PC-3 (cell line): ENCODE measurements around the gene MYL6. TPM values are rescaled to one million over a fixed set of nuclear protein-coding genes. Genes with fewer than 3 reads are reported as not detected.
"Not testable (repeated sequence)": the region's sequence is repeated elsewhere in the genome, so short reads cannot be mapped to it uniquely, and the experiment has no call there.

Experiments
- ATAC-seq: fragments of 200-7000 bp; cut with Tn5 transposase; 2 replicates; pipeline ENCODE4 v1.9.1; 2020; ENCODE audit warnings: mild to moderate bottlenecking, moderate library complexity
- BruUV-seq: library from RNA; stranded (reverse); fragments of 400-500 nt; replicated peaks from 2 replicates; lab custom pipeline; 2021; lab: Mats Ljungman, UMichigan
- CTCF ChIA-PET: fragments of 300-600 bp; sonication (Branson Sonifier 250); formaldehyde crosslinking; loops from one replicate; lab custom pipeline; 2022; ENCODE audit warnings: antibody characterized with exemption; lab: Charles Lee
- POLR2A ChIA-PET: fragments of 300-600 bp; sonication (Branson Sonifier 250); formaldehyde crosslinking; loops from one replicate; lab custom pipeline; 2022; ENCODE audit warnings: antibody characterized with exemption; ENCODE audit not compliant: unreplicated experiment; lab: Charles Lee
- DNase-seq: peaks from one replicate; pipeline ENCODE4 v3.0.0-alpha.2; 2015
- H2AFZ ChIP-seq: fragments of 300-600 bp; sonication (generic); 2 replicates; pipeline ENCODE4 v1.6.0; 2016; ENCODE audit warnings: antibody characterized with exemption, low read length
- H3F3A ChIP-seq: fragments of 300-600 bp; sonication (generic); one replicate; pipeline ENCODE4 v1.6.0; 2017; ENCODE audit warnings: antibody characterized with exemption, low read length, control low read depth, mild to moderate bottlenecking; ENCODE audit not compliant: unreplicated experiment
- H3K27ac ChIP-seq: fragments of 300-600 bp; sonication (generic); 2 replicates; pipeline ENCODE4 v1.5.1; 2016; ENCODE audit warnings: mild to moderate bottlenecking, low read length
- H3K27me3 ChIP-seq: fragments of 300-600 bp; sonication (generic); 2 replicates; pipeline ENCODE4 v1.6.1; 2016; ENCODE audit warnings: low read length, mixed read lengths
- H3K36me3 ChIP-seq: fragments of 300-600 bp; sonication (generic); 2 replicates; pipeline ENCODE4 v1.6.1; 2016; ENCODE audit warnings: low read depth, mixed run types, low read length, mixed read lengths
- H3K4me1 ChIP-seq: fragments of 300-600 bp; sonication (generic); 2 replicates; pipeline ENCODE4 v1.5.1; 2016; ENCODE audit warnings: low read length; ENCODE audit not compliant: insufficient read depth
- H3K4me2 ChIP-seq: fragments of 300-600 bp; sonication (generic); 2 replicates; pipeline ENCODE4 v1.6.0; 2016; ENCODE audit warnings: low read length
- H3K4me3 ChIP-seq: fragments of 300-600 bp; sonication (generic); 2 replicates; pipeline ENCODE4 v1.5.1; 2016; ENCODE audit warnings: mild to moderate bottlenecking, low read length, mixed read lengths
- H3K79me2 ChIP-seq: fragments of 300-600 bp; sonication (generic); 2 replicates; pipeline ENCODE4 v1.6.1; 2017; ENCODE audit warnings: low read length, mixed read lengths
- H3K9ac ChIP-seq: fragments of 300-600 bp; sonication (generic); 2 replicates; pipeline ENCODE4 v1.6.0; 2016; ENCODE audit warnings: mild to moderate bottlenecking, low read length
- H3K9me2 ChIP-seq: fragments of 300-600 bp; sonication (generic); replicated peaks from 2 replicates; pipeline ENCODE4 v1.6.1; 2016; ENCODE audit warnings: mixed run types, low read length, mixed read lengths
- H3K9me3 ChIP-seq: fragments of 300-600 bp; sonication (generic); 2 replicates; pipeline ENCODE4 v1.6.1; 2016; ENCODE audit warnings: low read length, mixed read lengths
- H4K20me1 ChIP-seq: fragments of 300-600 bp; sonication (generic); 2 replicates; pipeline ENCODE4 v1.6.1; 2016; ENCODE audit warnings: low read length, mixed read lengths
- CTCF ChIP-seq: fragments of 300-600 bp; sonication (generic); conservative IDR thresholded peaks from 2 replicates; pipeline ENCODE4 v1.5.1; 2017; ENCODE audit warnings: antibody characterized with exemption, low read depth, mild to moderate bottlenecking, low read length
- EZH2 ChIP-seq: fragments of 300-600 bp; sonication (generic); IDR thresholded peaks from one replicate; pipeline ENCODE4 v1.6.1; 2017; ENCODE audit warnings: antibody characterized with exemption, mild to moderate bottlenecking, low read length; ENCODE audit not compliant: unreplicated experiment
- EZH2phosphoT487 ChIP-seq: fragments of 300-600 bp; sonication (generic); IDR thresholded peaks from 2 replicates; pipeline ENCODE4 v1.6.1; 2018; ENCODE audit warnings: mild to moderate bottlenecking, antibody characterized with exemption, low read length, borderline replicate concordance
- intact Hi-C: fragments of 100-400 bp; cut with micrococcal nuclease; formaldehyde crosslinking; loops from 2 replicates; pipeline ENCODE4 v1.9.0; 2023
- total RNA-seq: library from RNA; depleted of rRNA; stranded (reverse); fragments of >200 nt; gene quantifications from 2 replicates; pipeline ENCODE4 v1.2.3, GENCODE V29; 2014

Gene MYL6
- total RNA-seq, 1 experiment from 2014 or later = 1,385 TPM

GRCh38 chr12:56154246-56154771 lies 3.9 kb upstream of the MYL6 start:
- Histone ChIP-seq H3K27me3 (no peaks in the 10 kb centered on the region), H3K27ac (no peak overlapping the region), H3K79me2 (peaks cover 24% of the 10 kb centered on the region), H4K20me1 (peaks cover 7% of the 10 kb centered on the region), H3K9ac (no peak overlapping the region), H3K36me3 (peaks cover 2% of the 10 kb centered on the region; the same call in 1 of the 2 replicates), H2AFZ (no peak overlapping the region), H3K4me3 (no peak overlapping the region), H3K4me2 (peak overlapping the region; percentile 99; the same call in 1 of the 2 replicates), H3K9me3 (no peaks in the 10 kb centered on the region), H3F3A (peaks cover 3% of the 10 kb centered on the region), H3K9me2 (no peaks in the 10 kb centered on the region), H3K4me1 (peaks cover 26% of the 10 kb centered on the region)
- no TSS peak for BruUV-seq
- TF ChIP-seq EZH2phosphoT487 = no peak
- TF ChIP-seq CTCF = no peak
- TF ChIP-seq EZH2 = no peak
- no peak for ATAC-seq
- intact Hi-C loops = no loop called here
- CTCF ChIA-PET = no interaction called here
- no peak for DNase-seq
- POLR2A ChIA-PET = no interaction called here

GRCh38 chr12:56154818-56155217 lies 3.3 kb upstream of the MYL6 start:
- Histone ChIP-seq H3K4me1 (peaks cover 31% of the 10 kb centered on the region), H3K4me2 (no peak overlapping the region), H3K36me3 (peaks cover 8% of the 10 kb centered on the region), H3K79me2 (peaks cover 29% of the 10 kb centered on the region), H4K20me1 (peaks cover 12% of the 10 kb centered on the region), H3K4me3 (no peak overlapping the region), H3F3A (peaks cover 3% of the 10 kb centered on the region), H3K9ac (no peak overlapping the region), H3K27ac (no peak overlapping the region), H3K9me2 (no peaks in the 10 kb centered on the region), H3K27me3 (no peaks in the 10 kb centered on the region), H2AFZ (no peak overlapping the region), H3K9me3 (no peaks in the 10 kb centered on the region)
- BruUV-seq = no TSS peak
- intact Hi-C loops = loop anchor here (5.0 kb wide), 1 partner anchor 38 kb away; the partner anchor contains the start of genes RPL41 and ZC3H10
- TF ChIP-seq EZH2 = no peak
- no peak for TF ChIP-seq EZH2phosphoT487
- TF ChIP-seq CTCF = no peak
- DNase-seq = no peak
- ChIA-PET CTCF (no interaction called here), POLR2A (no interaction called here)
- no peak for ATAC-seq

- Histone ChIP-seq H3F3A (peaks cover 3% of the 10 kb centered on the region), H3K4me2 (no peak overlapping the region), H3K9me3 (no peaks in the 10 kb centered on the region), H3K27ac (no peak overlapping the region), H3K9me2 (no peaks in the 10 kb centered on the region), H3K9ac (no peak overlapping the region), H3K27me3 (no peaks in the 10 kb centered on the region), H3K4me1 (peaks cover 37% of the 10 kb centered on the region), H4K20me1 (peaks cover 18% of the 10 kb centered on the region), H2AFZ (no peak overlapping the region), H3K4me3 (no peak overlapping the region), H3K36me3 (peaks cover 13% of the 10 kb centered on the region), H3K79me2 (peaks cover 34% of the 10 kb centered on the region)
- ATAC-seq (no peak), DNase-seq (no peak)
- ChIA-PET POLR2A (no interaction called here), CTCF (no interaction called here)
- BruUV-seq = no TSS peak
- intact Hi-C loops = loop anchor here (5.0 kb wide), 1 partner anchor 38 kb away; the partner anchor contains the start of genes RPL41 and ZC3H10
- no peak for TF ChIP-seq EZH2phosphoT487
- no peak for TF ChIP-seq EZH2
- no peak for TF ChIP-seq CTCF
Observed at GRCh38 chr12:56155256-56155845, 2.8 kb upstream of the MYL6 start.

- CTCF ChIA-PET = interaction anchor here (0.7 kb wide), 1 partner anchor 28 kb away, joined by 3 read pairs; the partner anchor contains the start of gene ESYT1
- intact Hi-C loops = loop anchor here (5.0 kb wide), 1 partner anchor 39 kb away; the partner anchor contains the start of genes RPL41 and ZC3H10
- peak overlapping the region; percentile 65 for H3K9ac ChIP-seq
Observed at GRCh38 chr12:56156464-56157200, 1.5 kb upstream of the MYL6 start.

More at GRCh38 chr12:56156464-56157200, 1.5 kb upstream of the MYL6 start:
- Histone ChIP-seq H3K4me1 (peaks cover 36% of the 10 kb centered on the region), H3K4me2 (peak overlapping the region; percentile 87), H3K79me2 (peaks cover 47% of the 10 kb centered on the region), H2AFZ (peak overlapping the region; percentile 80; the same call in 1 of the 2 replicates), H3K36me3 (peaks cover 26% of the 10 kb centered on the region), H3K27ac (peak overlapping the region; percentile 73), H4K20me1 (peaks cover 30% of the 10 kb centered on the region), H3K4me3 (peak overlapping the region; percentile 69; the same call in 1 of the 2 replicates)
- H3K9me2 ChIP-seq, BruUV-seq, H3F3A ChIP-seq, POLR2A ChIA-PET, H3K9me3 ChIP-seq, H3K27me3 ChIP-seq, DNase-seq, ATAC-seq: not testable (repeated sequence)
